PFSK-1 (cell line): ENCODE measurements around the gene MED8.

Experiments
- POLR2AphosphoS5 ChIP-seq: IDR thresholded peaks from 2 replicates; pipeline ENCODE4 v1.6.1; 2012; ENCODE audit warnings: low read depth, mild to moderate bottlenecking, control low read depth, low read length, moderate library complexity
- SIN3A ChIP-seq: IDR thresholded peaks from 2 replicates; pipeline ENCODE4 v1.6.1; 2012; ENCODE audit warnings: mild to moderate bottlenecking, low read length, moderate library complexity, borderline replicate concordance; ENCODE audit not compliant: insufficient read depth
- TAF1 ChIP-seq: IDR thresholded peaks from 2 replicates; pipeline ENCODE4 v1.6.1; 2012; ENCODE audit warnings: low read length, control low read depth, borderline replicate concordance; ENCODE audit not compliant: insufficient read depth
- TF ChIP-seq, protein P1 (sequence below), 2 experiments: IDR thresholded peaks; 2 replicates each; pipeline versions ENCODE4 v1.6.1 to v1.8.0; 2011 to 2012; ENCODE audit warnings: low read depth in 2 of 2, low read length in 2 of 2, control low read depth in 1 of 2, inconsistent platforms in 1 of 2, mild to moderate bottlenecking in 1 of 2, moderate library complexity in 1 of 2; ENCODE audit not compliant: insufficient read depth in 1 of 2

DNA sequence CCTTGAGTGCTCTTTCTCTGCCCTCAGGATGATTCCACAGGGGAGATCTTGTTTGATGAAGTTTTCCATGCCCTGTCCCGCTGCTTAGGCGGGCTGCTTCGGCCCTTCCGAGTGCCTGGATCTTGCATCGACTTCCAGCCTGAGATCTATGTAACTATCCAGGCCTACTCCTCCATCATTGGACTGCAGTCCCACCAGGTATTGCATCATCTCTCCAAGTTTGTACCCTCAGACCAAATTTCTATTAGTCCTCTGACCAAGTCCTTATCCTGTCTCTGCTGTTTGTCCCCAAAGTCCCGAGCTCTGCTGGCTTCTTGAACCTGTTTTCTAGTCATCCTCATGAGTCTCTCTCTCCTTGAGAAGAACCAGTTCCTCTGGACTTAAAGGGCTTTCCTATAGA lies 14.8 kb upstream of the MED8 start:
- TF ChIP-seq, protein P1, sequence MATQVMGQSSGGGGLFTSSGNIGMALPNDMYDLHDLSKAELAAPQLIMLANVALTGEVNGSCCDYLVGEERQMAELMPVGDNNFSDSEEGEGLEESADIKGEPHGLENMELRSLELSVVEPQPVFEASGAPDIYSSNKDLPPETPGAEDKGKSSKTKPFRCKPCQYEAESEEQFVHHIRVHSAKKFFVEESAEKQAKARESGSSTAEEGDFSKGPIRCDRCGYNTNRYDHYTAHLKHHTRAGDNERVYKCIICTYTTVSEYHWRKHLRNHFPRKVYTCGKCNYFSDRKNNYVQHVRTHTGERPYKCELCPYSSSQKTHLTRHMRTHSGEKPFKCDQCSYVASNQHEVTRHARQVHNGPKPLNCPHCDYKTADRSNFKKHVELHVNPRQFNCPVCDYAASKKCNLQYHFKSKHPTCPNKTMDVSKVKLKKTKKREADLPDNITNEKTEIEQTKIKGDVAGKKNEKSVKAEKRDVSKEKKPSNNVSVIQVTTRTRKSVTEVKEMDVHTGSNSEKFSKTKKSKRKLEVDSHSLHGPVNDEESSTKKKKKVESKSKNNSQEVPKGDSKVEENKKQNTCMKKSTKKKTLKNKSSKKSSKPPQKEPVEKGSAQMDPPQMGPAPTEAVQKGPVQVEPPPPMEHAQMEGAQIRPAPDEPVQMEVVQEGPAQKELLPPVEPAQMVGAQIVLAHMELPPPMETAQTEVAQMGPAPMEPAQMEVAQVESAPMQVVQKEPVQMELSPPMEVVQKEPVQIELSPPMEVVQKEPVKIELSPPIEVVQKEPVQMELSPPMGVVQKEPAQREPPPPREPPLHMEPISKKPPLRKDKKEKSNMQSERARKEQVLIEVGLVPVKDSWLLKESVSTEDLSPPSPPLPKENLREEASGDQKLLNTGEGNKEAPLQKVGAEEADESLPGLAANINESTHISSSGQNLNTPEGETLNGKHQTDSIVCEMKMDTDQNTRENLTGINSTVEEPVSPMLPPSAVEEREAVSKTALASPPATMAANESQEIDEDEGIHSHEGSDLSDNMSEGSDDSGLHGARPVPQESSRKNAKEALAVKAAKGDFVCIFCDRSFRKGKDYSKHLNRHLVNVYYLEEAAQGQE (IDR thresholded peaks at IDR 0.05; ENCODE audit: insufficient read depth in 1 of 2, low read depth in 2 of 2, low read length in 2 of 2) = no peak
- TF ChIP-seq POLR2AphosphoS5 (no peak), TAF1 (no peak), SIN3A (no peak)
